Esophagus muscularis mucosa (tissue), 3 donors: ENCODE results near the gene PCDH1.

Experiments
- CTCF ChIP-seq, 3 experiments: fragments of 200-600 bp in 2 of 3; fragments of 450-650 bp in 1 of 3; sonication (generic) in 2 of 3; IDR thresholded peaks; one replicate each; pipeline ENCODE4 v1.5.1; 2017 to 2019; ENCODE audit warnings: antibody characterized with exemption in 3 of 3, mild to moderate bottlenecking in 2 of 3, moderate library complexity in 1 of 3
- POLR2A ChIP-seq: fragments of 450-650 bp; IDR thresholded peaks from one replicate; pipeline ENCODE4 v1.6.1; 2017; ENCODE audit warnings: antibody characterized with exemption, moderate library complexity, mild to moderate bottlenecking, low read depth
- POLR2AphosphoS5 ChIP-seq, 2 donors: sonication (generic); formaldehyde crosslinking; IDR thresholded peaks; one replicate each; pipeline ENCODE4 v1.6.1; 2017; ENCODE audit warnings: antibody characterized with exemption in 2 of 2

GRCh38 chr5:141834331-141834730 lies 43.9 kb downstream of the PCDH1 start:
- TF ChIP-seq CTCF (IDR thresholded peaks at IDR 0.05) (no peak), POLR2A (no peak), POLR2AphosphoS5 (IDR thresholded peaks at IDR 0.05) (no peak)
